GM21423 (cell line): ENCODE measurements around the gene WNK2.
"Not testable (repeated sequence)": the region's sequence is repeated elsewhere in the genome, so short reads cannot be mapped to it uniquely, and the experiment has no call there.

Experiments used
- ATAC-seq: cut with Tn5 transposase; IDR thresholded peaks from one replicate; pipeline ENCODE4 v1.9.1; 2021; ENCODE audit warnings: mild to moderate bottlenecking, moderate library complexity; ENCODE audit not compliant: unreplicated experiment

Gene WNK2

DNA sequence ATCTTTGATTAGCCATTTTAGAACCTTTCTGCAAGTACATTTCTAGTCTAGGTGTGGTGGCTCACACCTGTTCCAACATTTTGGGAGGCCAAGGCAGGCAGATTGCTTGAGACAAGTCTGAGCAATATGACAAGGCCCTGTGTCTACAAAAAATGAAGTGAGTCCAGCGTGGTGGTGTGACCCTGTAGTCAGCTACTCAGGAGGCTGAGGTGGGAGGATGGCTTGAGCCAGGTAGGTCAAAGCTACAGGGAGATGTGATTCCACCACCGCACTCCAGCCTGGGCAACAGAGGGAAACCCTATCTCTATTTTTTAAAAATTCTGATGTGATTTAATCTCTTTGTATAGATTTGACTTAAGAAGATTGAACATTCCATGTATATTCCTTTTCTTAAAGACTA lies 171.9 kb downstream of the WNK2 start:
- no peak for ATAC-seq

DNA sequence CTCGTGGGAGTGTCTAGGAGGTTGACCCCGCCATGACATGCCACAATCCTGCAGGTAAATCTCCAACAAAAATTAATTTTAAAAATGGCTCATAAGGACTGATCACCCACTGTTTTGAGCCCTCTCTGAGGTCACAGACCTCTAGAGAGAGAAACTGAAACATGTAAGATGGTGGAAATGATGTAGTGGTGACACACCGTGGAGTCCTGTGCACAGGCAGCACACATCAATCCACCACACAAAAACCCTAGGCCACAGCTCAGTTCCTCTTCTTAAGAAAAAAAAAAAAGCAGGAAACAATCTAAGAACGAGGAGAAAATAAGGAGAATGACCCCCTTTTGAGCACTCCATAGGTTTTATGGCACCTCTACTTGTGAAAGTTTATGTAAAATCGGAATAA lies 173.7 kb downstream of the WNK2 start:
- no peak for ATAC-seq

DNA sequence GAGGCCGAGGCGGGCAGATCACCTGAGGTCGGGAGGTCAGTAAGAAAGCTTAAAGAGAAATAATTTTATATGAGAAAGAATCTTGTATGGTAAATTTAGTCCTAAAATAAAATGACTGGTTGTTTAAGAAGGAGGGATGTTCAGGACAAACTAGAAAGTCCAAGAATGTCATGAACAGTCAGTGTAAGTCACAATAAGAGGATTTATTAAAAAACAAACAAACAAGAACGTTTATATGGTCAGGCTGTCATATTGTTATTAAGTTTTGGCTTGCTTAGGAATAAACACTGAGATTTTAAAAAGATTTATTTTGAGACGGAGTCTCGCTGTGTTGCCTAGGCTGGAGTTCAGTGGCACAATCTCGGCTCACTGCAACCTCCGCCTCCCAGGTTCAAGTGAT lies 176.0 kb downstream of the WNK2 start:
- ATAC-seq, result not testable (repeated sequence)

DNA sequence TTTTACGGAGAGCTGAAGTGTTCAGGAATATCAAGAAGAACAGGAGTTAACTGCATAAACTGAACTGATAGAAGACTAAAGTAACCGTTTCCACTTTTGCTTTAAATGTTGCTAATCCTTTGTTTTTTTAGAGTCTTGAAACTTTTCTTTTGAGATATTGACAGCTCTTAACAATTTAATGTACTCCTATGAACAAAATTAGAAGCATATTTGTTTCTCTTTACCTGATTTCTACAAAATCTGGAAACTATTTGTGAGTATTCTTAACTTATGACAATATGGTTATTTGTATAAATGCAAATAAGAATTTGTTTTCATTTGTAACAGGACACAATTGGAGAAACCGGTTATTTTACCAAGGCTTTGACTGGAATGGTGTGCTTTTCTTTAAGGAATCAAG lies 178.1 kb downstream of the WNK2 start:
- no peak for ATAC-seq

DNA sequence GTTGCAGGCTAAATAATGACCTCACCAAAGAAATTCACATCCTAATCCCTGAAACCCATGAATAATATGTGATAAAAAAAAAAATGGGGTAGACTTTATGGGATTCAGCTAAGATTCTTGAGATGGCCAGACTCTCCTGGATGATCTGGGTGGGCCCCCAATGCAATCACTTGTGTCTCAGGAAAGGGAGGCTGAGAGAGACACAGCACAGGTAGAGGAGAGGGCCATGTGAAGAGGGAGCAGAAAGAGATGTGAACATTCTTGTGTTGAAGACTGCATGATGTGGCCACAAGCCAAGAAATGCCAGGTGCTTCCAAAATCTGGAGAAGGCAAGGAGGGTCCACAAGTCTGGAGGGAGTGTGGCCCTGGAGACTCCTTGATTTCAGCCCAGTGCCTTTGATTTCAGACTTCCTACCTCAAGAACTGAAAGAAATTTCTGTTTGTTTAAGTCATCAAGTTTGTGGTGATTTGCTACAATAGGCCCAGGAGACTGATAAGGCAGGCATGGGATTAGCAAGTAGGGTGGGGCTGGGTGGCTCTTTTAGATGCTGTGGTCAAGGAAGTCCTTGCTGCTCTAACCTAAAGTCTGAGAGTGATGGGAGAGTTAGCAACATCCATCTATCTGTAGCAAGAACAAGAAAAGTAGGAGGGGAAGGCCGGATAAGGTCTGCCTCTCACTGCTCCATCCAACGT lies 180.9 kb downstream of the WNK2 start:
- ATAC-seq, result no peak

DNA sequence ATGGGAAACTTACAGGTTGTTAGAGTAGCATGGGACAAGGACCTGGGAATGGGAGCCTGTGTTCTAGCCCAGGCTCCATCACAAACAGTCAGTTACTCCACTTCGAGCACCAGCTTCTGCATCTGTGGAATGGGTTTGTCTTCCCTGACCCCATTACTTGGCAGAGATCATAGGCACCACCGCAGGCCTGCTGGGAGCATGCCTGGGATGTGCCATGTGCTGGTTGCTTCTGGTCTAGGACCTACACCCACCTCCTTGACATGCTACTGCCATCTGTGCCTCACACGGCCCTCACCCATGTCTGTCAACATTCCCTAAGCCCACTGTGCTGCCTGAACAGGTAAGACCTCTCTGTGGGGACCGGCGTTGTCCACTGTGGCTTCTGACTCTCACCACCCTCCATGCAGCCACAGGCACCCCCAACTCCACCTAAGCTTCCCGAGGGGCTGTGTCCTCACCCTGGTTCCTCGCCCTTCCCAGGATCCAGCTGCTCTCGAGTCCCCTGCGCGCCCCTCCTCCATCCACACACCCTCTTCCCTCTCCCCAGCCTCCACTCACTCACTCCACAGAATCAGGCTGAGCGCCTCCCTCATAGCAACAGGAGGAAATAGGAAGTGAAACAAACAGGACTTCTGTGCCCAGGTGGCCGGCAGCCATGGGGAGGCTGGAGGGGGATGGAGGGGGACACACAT lies 181.6 kb downstream of the WNK2 start:
- ATAC-seq, result no peak

DNA sequence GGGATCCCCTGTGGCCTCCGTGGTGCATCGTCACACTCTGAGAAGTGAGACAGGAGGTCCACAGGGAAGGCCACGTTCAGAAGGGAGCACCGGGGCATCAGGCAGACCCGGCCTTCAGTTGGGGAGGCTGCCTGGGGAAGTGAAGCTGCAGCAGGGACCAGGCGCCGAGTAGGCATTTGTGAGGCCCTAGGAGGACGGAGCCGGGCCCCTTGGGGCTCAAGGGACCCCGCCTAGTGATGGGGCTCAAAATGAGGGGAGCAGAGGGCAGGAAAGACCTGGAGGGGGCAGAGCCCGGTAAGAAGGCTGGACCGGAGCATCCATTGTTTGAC lies 182.1 kb downstream of the WNK2 start:
- no peak for ATAC-seq

DNA sequence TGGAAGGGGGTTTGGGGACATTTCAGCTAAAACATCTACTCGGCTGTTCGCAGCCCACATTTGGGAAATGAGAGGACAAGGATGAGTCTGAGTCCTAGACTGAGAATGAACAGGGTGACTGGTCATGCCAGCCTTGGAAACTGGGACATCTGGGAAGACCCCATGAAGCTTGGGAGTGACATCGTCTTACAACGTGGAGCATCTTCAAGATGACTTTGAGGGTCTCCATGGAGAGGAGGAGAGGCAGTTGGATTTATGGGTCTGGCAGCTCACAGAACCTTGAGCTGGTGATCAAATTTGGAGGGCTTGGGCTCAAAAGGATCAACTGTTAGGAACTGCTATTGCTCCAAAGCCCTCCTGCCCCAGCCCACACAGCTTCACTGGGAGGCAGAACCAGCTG lies 182.5 kb downstream of the WNK2 start:
- ATAC-seq, result not testable (repeated sequence)

DNA sequence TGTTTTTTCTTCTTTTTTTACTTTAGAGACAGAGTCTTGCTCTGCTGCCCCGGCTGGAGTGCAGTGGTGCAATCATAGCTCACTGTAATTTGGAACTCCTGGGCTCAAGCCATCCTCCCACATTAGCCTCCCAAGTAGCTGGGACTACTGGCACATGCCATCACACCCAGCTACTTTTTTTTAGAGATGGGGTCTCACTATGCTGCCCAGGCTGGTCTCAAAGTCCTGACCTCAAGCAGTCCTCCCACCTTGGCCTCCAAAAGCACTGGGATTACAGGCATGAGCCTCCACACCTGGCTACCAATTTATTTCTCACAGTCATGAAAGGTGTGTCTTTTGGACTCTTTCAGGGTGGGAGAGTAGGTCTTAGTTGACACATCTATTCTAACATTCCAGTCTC lies 184.5 kb downstream of the WNK2 start:
- ATAC-seq, result no peak

DNA sequence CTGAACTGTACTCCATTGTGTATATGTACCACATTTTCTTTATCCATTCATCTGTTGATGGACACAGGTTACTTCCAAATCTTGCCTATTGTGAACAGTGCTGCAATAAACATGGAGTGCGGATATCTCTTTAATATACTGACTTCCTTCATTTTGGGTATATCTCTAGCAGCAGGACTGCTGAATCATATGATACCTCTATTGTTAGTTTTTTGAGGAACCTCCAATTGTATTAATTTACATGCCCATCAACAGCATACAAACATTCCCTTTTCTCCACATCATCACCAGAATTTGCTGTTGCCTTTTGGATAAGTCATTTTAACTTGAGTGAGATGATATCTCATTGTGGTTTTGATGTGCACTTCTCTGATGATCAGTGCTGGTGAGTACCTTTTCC lies 185.7 kb downstream of the WNK2 start:
- ATAC-seq, result no peak
